Neutrophil (primary cell): ENCODE results near the gene NUAK1.

ENCODE experiments used
- H3K27ac ChIP-seq: fragments of 200-600 bp; sonication (generic); 2 replicates; pipeline ENCODE4 v1.5.1; 2016; ENCODE audit warnings: mild to moderate bottlenecking, moderate library complexity
- H3K27me3 ChIP-seq: fragments of 200-600 bp; sonication (generic); 2 replicates; pipeline ENCODE4 v1.6.0; 2016; ENCODE audit warnings: mild to moderate bottlenecking
- H3K36me3 ChIP-seq: fragments of 200-600 bp; sonication (generic); 2 replicates; pipeline ENCODE4 v1.5.1; 2017
- H3K4me1 ChIP-seq, 2 experiments: fragments of 200-600 bp in 1 of 2; sonication (generic) in 1 of 2; 1 replicate in 1 of 2; 2 replicates in 1 of 2; pipeline versions ENCODE4 v1.5.1 to v1.6.1; 2013 to 2016; ENCODE audit warnings: low read depth in 1 of 2, low read length in 1 of 2, mild to moderate bottlenecking in 1 of 2, moderate library complexity in 1 of 2; ENCODE audit not compliant: control insufficient read depth in 1 of 2, insufficient read depth in 1 of 2
- H3K4me3 ChIP-seq, 2 experiments: fragments of 200-600 bp in 1 of 2; sonication (generic) in 1 of 2; 1 replicate in 1 of 2; 2 replicates in 1 of 2; pipeline ENCODE4 v1.5.1; 2013 to 2016; ENCODE audit warnings: low read depth in 1 of 2, low read length in 1 of 2, mild to moderate bottlenecking in 1 of 2, moderate library complexity in 1 of 2
- H3K9me3 ChIP-seq: fragments of 200-600 bp; sonication (generic); 2 replicates; pipeline ENCODE4 v1.5.1; 2016
- CTCF ChIP-seq: fragments of 200-600 bp; sonication (generic); IDR thresholded peaks from 2 replicates; pipeline ENCODE4 v1.5.1; 2016; ENCODE audit warnings: antibody characterized with exemption

Gene NUAK1

GRCh38 chr12:106181401-106182114 lies 42.8 kb upstream of the NUAK1 start:
- Histone ChIP-seq H3K4me1 (no peaks in the 10 kb centered on the region), H3K4me3 (no peak overlapping the region), H3K36me3 (no peaks in the 10 kb centered on the region), H3K27me3 (peaks cover 39% of the 10 kb centered on the region), H3K27ac (no peak overlapping the region), H3K9me3 (no peaks in the 10 kb centered on the region)
- no peak for TF ChIP-seq CTCF

- no peaks in the 10 kb centered on the region for H3K36me3 ChIP-seq
- H3K4me1 ChIP-seq: no peaks in the 10 kb centered on the region
- H3K9me3 ChIP-seq: no peaks in the 10 kb centered on the region
- H3K27ac ChIP-seq: no peak overlapping the region
- H3K27me3 ChIP-seq: peaks cover 22% of the 10 kb centered on the region
- TF ChIP-seq CTCF: no peak
- no peak overlapping the region for H3K4me3 ChIP-seq
Measured at GRCh38 chr12:106179086-106179485, 40.3 kb upstream of the NUAK1 start.

GRCh38 chr12:106178562-106178961 lies 39.8 kb upstream of the NUAK1 start:
- Histone ChIP-seq H3K4me3 (no peak overlapping the region), H3K27ac (no peak overlapping the region), H3K4me1 (no peaks in the 10 kb centered on the region), H3K27me3 (peaks cover 18% of the 10 kb centered on the region), H3K9me3 (no peaks in the 10 kb centered on the region), H3K36me3 (no peaks in the 10 kb centered on the region)
- TF ChIP-seq CTCF: no peak

DNA sequence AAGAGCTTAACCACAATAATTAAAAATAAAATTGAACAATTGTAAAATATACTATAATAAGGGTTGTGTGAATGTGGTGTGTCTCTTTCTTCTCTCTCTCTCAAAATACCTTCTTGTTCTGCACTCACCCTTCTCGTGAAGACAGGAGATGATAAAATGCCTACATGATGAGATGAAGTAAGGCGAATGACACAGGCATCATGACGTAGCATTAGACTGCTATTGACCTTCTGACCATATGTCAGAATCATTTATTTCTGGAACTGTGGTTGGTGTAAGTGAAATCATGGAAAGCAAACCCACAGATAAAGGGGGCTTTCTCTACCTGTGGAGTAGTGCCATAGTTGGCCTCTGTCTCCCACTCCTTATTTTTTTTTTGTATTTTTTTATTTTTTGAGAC lies 37.8 kb upstream of the NUAK1 start:
- Histone ChIP-seq H3K27me3 (peaks cover 16% of the 10 kb centered on the region), H3K4me3 (no peak overlapping the region), H3K36me3 (no peaks in the 10 kb centered on the region), H3K4me1 (no peaks in the 10 kb centered on the region), H3K9me3 (no peaks in the 10 kb centered on the region), H3K27ac (no peak overlapping the region)
- no peak for TF ChIP-seq CTCF

DNA sequence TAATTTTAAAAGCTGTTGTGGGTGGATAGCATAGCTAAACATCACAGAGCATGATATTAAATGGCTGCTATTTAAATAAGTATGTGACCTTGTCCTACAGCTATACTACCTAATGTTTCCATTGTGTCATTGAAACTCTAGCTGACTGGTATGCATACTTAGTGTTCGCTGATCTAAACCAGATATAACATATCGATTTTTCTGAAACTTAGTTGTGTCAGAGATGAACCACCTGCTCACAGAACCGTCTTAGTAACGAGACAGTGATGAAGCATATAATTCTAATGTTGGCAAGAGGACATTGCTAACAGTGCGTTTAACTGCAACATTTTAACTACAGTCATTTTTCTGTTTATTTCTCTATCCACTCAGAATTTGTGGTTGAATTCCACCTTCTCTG lies 36.1 kb upstream of the NUAK1 start:
- Histone ChIP-seq H3K36me3 (no peaks in the 10 kb centered on the region), H3K27me3 (peaks cover 22% of the 10 kb centered on the region), H3K4me3 (no peak overlapping the region), H3K27ac (no peak overlapping the region), H3K4me1 (no peaks in the 10 kb centered on the region), H3K9me3 (no peaks in the 10 kb centered on the region)
- no peak for TF ChIP-seq CTCF

- no peak overlapping the region for H3K4me3 ChIP-seq
- H3K9me3 ChIP-seq: no peaks in the 10 kb centered on the region
- no peak for TF ChIP-seq CTCF
- peaks cover 22% of the 10 kb centered on the region for H3K27me3 ChIP-seq
- H3K27ac ChIP-seq: no peak overlapping the region
- H3K4me1 ChIP-seq: no peaks in the 10 kb centered on the region
- no peaks in the 10 kb centered on the region for H3K36me3 ChIP-seq
Measured at GRCh38 chr12:106173442-106173841, 34.7 kb upstream of the NUAK1 start.
